HG02885 (cell line): ENCODE results near the gene GZMA.
"Not testable (repeated sequence)": the region's sequence is repeated elsewhere in the genome, so short reads cannot be mapped to it uniquely, and the experiment has no call there.

Source experiments
- ATAC-seq: cut with Tn5 transposase; IDR thresholded peaks from one replicate; pipeline ENCODE4 v1.9.1; 2021; ENCODE audit warnings: mild to moderate bottlenecking; ENCODE audit not compliant: unreplicated experiment, poor library complexity

The GZMA gene

GRCh38 chr5:55105976-55106375, 3.5 kb downstream of the GZMA start:
- ATAC-seq, result not testable (repeated sequence)

- ATAC-seq, result no peak
Observed at GRCh38 chr5:55108661-55109060, 6.2 kb downstream of the GZMA start.

- ATAC-seq, result no peak
Observed at GRCh38 chr5:55110217-55110616, 7.8 kb downstream of the GZMA start.

GRCh38 chr5:55113327-55113726, 10.9 kb downstream of the GZMA start:
- ATAC-seq, result no peak

- ATAC-seq, result no peak
Observed at GRCh38 chr5:55114061-55114460, 11.6 kb downstream of the GZMA start.

- no peak for ATAC-seq
Observed at GRCh38 chr5:55123365-55123764, 20.9 kb downstream of the GZMA start.

- no peak for ATAC-seq
Observed at GRCh38 chr5:55134053-55134722, 31.7 kb downstream of the GZMA start.

GRCh38 chr5:55136521-55136920, 34.1 kb downstream of the GZMA start:
- ATAC-seq, result no peak

GRCh38 chr5:55140908-55141665, 38.6 kb downstream of the GZMA start:
- ATAC-seq, result no peak

- ATAC-seq, result no peak
Observed at GRCh38 chr5:55141945-55142690, 39.7 kb downstream of the GZMA start.

- ATAC-seq, result no peak
Observed at GRCh38 chr5:55143624-55144023, 41.2 kb downstream of the GZMA start.

- no peak for ATAC-seq
Observed at GRCh38 chr5:55146080-55146479, 43.6 kb downstream of the GZMA start.

GRCh38 chr5:55146543-55147151, 44.2 kb downstream of the GZMA start:
- peak; percentile 97 for ATAC-seq

GRCh38 chr5:55149308-55149795, 46.9 kb downstream of the GZMA start:
- no peak for ATAC-seq

- ATAC-seq, result no peak
Observed at GRCh38 chr5:55151923-55152842, 49.7 kb downstream of the GZMA start.

GRCh38 chr5:55154873-55155272, 52.4 kb downstream of the GZMA start:
- no peak for ATAC-seq
